UCSD-AML1 (cell line): ENCODE results near the gene ACOT7.
A peak's percentile ranks its signal among the peaks of the same experiment; 100 is the strongest.

Experiments used
- DNase-seq: peaks from one replicate; lab custom pipeline; 2025; ENCODE audit not compliant: unreplicated experiment; lab: John Stamatoyannopoulos, UW

The ACOT7 gene

GRCh38 chr1:6424619-6425593 is 31.3 kb upstream of the ACOT7 start, which contains the start of gene ESPN:
Gene ESPN, plus strand, starts transcription at chr1:6424776. Its CDS starts 180 bp downstream, at chr1:6424956.
- no peak for DNase-seq

- DNase-seq = no peak
Observed at GRCh38 chr1:6424000-6424565, 30.5 kb upstream of the ACOT7 start.

GRCh38 chr1:6423321-6423999 is 29.9 kb upstream of the ACOT7 start:
- peak; percentile 41 for DNase-seq

- no peak for DNase-seq
Observed at GRCh38 chr1:6421266-6421665, 27.7 kb upstream of the ACOT7 start.

- DNase-seq = no peak
Observed at GRCh38 chr1:6420454-6421042, 27.0 kb upstream of the ACOT7 start.

GRCh38 chr1:6419804-6420453 is 26.4 kb upstream of the ACOT7 start, which contains the start of gene HES2:
Gene HES2, minus strand, starts transcription at chr1:6419919. Its CDS starts 99 bp downstream, at chr1:6419820.
- no peak for DNase-seq

- no peak for DNase-seq
Observed at GRCh38 chr1:6419397-6419803, 25.8 kb upstream of the ACOT7 start.

GRCh38 chr1:6418668-6419396 is 25.3 kb upstream of the ACOT7 start:
- DNase-seq = no peak

GRCh38 chr1:6417961-6418667 is 24.5 kb upstream of the ACOT7 start:
- DNase-seq = no peak

GRCh38 chr1:6416906-6417305 is 23.3 kb upstream of the ACOT7 start:
- DNase-seq = no peak

GRCh38 chr1:6416295-6416656 is 22.7 kb upstream of the ACOT7 start:
- no peak for DNase-seq

- no peak for DNase-seq
Observed at GRCh38 chr1:6414881-6415626, 21.5 kb upstream of the ACOT7 start.

- peak; percentile 53 for DNase-seq
Observed at GRCh38 chr1:6414443-6414844, 20.9 kb upstream of the ACOT7 start.

GRCh38 chr1:6412896-6413295 is 19.3 kb upstream of the ACOT7 start:
- DNase-seq = no peak

GRCh38 chr1:6410248-6410893 is 16.8 kb upstream of the ACOT7 start:
- no peak for DNase-seq

GRCh38 chr1:6409733-6410132 is 16.2 kb upstream of the ACOT7 start:
- no peak for DNase-seq

- no peak for DNase-seq
Observed at GRCh38 chr1:6409053-6409452, 15.5 kb upstream of the ACOT7 start.

- no peak for DNase-seq
Observed at GRCh38 chr1:6408023-6408422, 14.5 kb upstream of the ACOT7 start.
